ENCODE data around the gene ZNF805. TPM values are rescaled to one million over a fixed set of nuclear protein-coding genes. Genes with fewer than 3 reads are reported as not detected.
"Not testable (repeated sequence)": the region's sequence is repeated elsewhere in the genome, so short reads cannot be mapped to it uniquely, and the experiment has no call there.

Gene ZNF805
- total RNA-seq, 1 experiment from 2014 or later = 13.5 TPM

- Histone ChIP-seq H3K4me1 (replicated peaks; ENCODE audit: insufficient read depth) (no peaks in the 10 kb centered on the region), H3K36me3 (ENCODE audit: low read depth) (peaks cover 44% of the 10 kb centered on the region), H3K27me3 (ENCODE audit: insufficient read depth, low read depth) (no peaks in the 10 kb centered on the region), H3K9me2 (ENCODE audit: insufficient read depth) (no peaks in the 10 kb centered on the region), H3K27ac (no peak overlapping the region), H4K20me1 (ENCODE audit: insufficient read depth) (no peaks in the 10 kb centered on the region), H3F3A (ENCODE audit: insufficient read depth, low read depth) (no peaks in the 10 kb centered on the region), H3K79me2 (ENCODE audit: low read depth) (no peaks in the 10 kb centered on the region), H3K4me2 (no peak overlapping the region), H2AFZ (no peak overlapping the region), H3K4me3 (no peak overlapping the region), H3K9me3 (ENCODE audit: insufficient read depth, low read depth) (no peaks in the 10 kb centered on the region)
- intact Hi-C loops (cut with micrococcal nuclease; ENCODE audit: unreplicated experiment) = no loop called here
- ChIA-PET CTCF (no interaction called here), POLR2A (ENCODE audit: unreplicated experiment) (no interaction called here)
- no TSS peak for BruUV-seq (replicated peaks)
- DNase-seq = no peak
- TF ChIP-seq EZH2 (IDR thresholded peaks at IDR 0.05; ENCODE audit: low read depth) (no peak), CTCF (conservative IDR thresholded peaks at IDR 0.05) (no peak)
Measured at GRCh38 chr19:57249329-57249728, 8.9 kb downstream of the ZNF805 start.

- Histone ChIP-seq H3K36me3 (ENCODE audit: low read depth) (peaks cover 42% of the 10 kb centered on the region), H3F3A (ENCODE audit: insufficient read depth, low read depth) (peaks cover 10% of the 10 kb centered on the region)
- H3K4me2 ChIP-seq; CTCF ChIA-PET; H3K27me3 ChIP-seq (ENCODE audit: insufficient read depth, low read depth); H3K9me2 ChIP-seq (ENCODE audit: insufficient read depth); H3K79me2 ChIP-seq (ENCODE audit: low read depth); intact Hi-C loops (cut with micrococcal nuclease; ENCODE audit: unreplicated experiment); H3K4me1 ChIP-seq (replicated peaks; ENCODE audit: insufficient read depth); H3K9me3 ChIP-seq (ENCODE audit: insufficient read depth, low read depth); H2AFZ ChIP-seq; H3K4me3 ChIP-seq; POLR2A ChIA-PET (ENCODE audit: unreplicated experiment); H3K27ac ChIP-seq; BruUV-seq (replicated peaks); H4K20me1 ChIP-seq (ENCODE audit: insufficient read depth): not testable (repeated sequence)
- peak in 1 of 2 experiments; percentile 20 for DNase-seq
Measured at GRCh38 chr19:57253767-57254166, 13.3 kb downstream of the ZNF805 start.

GRCh38 chr19:57262044-57262443, 21.6 kb downstream of the ZNF805 start:
- ChIA-PET POLR2A (ENCODE audit: unreplicated experiment) (no interaction called here), CTCF (no interaction called here)

More at GRCh38 chr19:57262044-57262443, 21.6 kb downstream of the ZNF805 start:
- H3F3A ChIP-seq (ENCODE audit: insufficient read depth, low read depth) = peaks cover 3% of the 10 kb centered on the region; the same call in 1 of the 2 replicates
- H3K79me2 ChIP-seq (ENCODE audit: low read depth) = no peaks in the 10 kb centered on the region
- peaks cover under 1% of the 10 kb centered on the region; the same call in 1 of the 2 replicates for H4K20me1 ChIP-seq (ENCODE audit: insufficient read depth)
- no peaks in the 10 kb centered on the region for H3K9me3 ChIP-seq (ENCODE audit: insufficient read depth, low read depth)
- no peak overlapping the region for H3K4me2 ChIP-seq
- TF ChIP-seq EZH2 (IDR thresholded peaks at IDR 0.05; ENCODE audit: low read depth) = no peak
- TF ChIP-seq CTCF (conservative IDR thresholded peaks at IDR 0.05) = no peak
- H3K27ac ChIP-seq = no peak overlapping the region
- no peaks in the 10 kb centered on the region for H3K27me3 ChIP-seq (ENCODE audit: insufficient read depth, low read depth)
- intact Hi-C loops (cut with micrococcal nuclease; ENCODE audit: unreplicated experiment) = no loop called here
- H3K36me3 ChIP-seq (ENCODE audit: low read depth) = 0 out of 2 replicates have a peak, but pooled peaks cover 6% of the 10 kb centered on the region
- H3K4me3 ChIP-seq = no peak overlapping the region
- H3K9me2 ChIP-seq (ENCODE audit: insufficient read depth) = no peaks in the 10 kb centered on the region
- DNase-seq = no peak
- BruUV-seq (replicated peaks) = no TSS peak
- H2AFZ ChIP-seq = no peak overlapping the region
- H3K4me1 ChIP-seq (replicated peaks; ENCODE audit: insufficient read depth) = no peaks in the 10 kb centered on the region
